Measurements from ENCODE around the gene FBXW11.

GRCh38 chr5:171931163-171931562 is 75.3 kb downstream of the FBXW11 start:
- TF ChIP-seq CTCF (IDR thresholded peaks at IDR 0.05 in 8 of 11, conservative IDR thresholded peaks at IDR 0.05 in 3 of 11) (no peak), POLR2AphosphoS5 (IDR thresholded peaks at IDR 0.05) (no peak), POLR2A (IDR thresholded peaks at IDR 0.05) (no peak)

Data from spleen (tissue), 7 donors.